HG02763 (cell line): Measurements from ENCODE around the gene EPHA5.

Experiments used
- ATAC-seq: cut with Tn5 transposase; IDR thresholded peaks from one replicate; pipeline ENCODE4 v1.9.1; 2021; ENCODE audit warnings: mild to moderate bottlenecking, moderate library complexity; ENCODE audit not compliant: unreplicated experiment

EPHA5 gene

DNA sequence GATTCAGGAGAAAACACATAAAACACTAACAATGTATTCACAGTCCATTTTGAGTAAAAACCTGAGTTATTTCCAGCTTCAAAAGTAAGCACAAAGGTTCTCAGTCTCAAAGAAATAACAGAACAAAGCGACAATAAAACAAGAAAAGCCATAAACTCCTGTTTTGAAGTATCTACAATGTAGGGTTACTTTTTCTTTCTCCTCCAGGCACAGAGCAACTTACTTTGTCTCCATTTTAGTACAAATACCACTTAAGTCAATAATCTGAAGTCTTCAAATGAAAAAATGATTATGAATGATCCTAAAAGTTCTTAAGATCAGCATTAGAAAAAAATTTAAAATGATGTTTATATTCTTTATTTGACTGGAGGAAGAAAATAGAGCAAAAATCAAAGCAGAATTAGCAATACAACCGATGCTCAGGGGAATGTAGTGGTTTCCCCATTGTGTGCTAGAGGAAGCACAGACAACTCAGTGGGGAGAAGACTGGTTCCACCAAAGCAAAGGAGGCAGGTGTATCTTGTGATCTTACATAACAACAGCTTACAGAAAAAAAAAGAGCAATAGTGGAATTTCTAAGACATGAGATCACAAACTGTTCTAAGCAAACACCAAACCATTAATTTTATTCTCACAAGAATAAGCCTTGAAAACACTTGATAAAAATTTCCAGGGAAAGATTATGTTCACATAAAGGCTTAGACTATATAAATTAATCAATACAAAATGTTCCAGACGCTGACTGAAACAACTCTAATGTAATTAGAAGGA is 35.1 kb downstream of the EPHA5 start:
- no peak for ATAC-seq

DNA sequence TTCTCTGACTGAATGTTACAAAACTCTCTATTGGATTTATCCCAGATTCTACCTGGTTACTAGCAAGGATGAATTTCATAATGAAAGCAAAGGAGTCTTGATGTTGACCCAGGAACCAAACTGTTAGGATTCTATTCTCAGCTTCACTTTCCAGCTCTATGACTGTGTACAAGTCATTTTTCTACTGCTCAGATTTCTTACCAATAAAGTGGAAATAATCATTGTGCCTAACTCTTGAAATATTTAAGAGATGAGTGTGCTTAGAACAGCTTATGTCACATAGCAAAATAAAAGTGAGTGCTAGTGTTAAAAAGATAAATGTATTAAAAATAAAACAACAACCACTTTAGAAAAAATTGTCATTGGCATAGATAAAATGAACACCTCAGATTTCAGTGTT is 45.6 kb downstream of the EPHA5 start:
- ATAC-seq, result no peak

DNA sequence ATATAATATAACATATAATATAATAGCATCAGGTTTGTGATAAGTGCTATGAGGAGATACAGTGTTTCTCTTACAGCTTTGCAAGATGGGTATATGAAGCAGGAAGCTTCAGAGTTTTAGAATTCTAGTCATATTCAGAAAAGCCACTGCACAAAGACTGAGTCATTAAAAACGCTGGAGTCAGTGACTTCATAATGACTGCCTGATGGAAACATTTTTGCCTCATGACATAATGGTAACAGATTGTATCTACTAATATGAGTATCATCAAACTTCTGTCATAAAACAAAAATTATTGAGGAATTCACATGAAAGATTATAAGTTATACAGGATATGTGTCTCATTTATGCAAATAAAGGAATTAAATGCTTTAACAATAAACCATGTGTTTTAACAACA is 46.8 kb downstream of the EPHA5 start:
- no peak for ATAC-seq

DNA sequence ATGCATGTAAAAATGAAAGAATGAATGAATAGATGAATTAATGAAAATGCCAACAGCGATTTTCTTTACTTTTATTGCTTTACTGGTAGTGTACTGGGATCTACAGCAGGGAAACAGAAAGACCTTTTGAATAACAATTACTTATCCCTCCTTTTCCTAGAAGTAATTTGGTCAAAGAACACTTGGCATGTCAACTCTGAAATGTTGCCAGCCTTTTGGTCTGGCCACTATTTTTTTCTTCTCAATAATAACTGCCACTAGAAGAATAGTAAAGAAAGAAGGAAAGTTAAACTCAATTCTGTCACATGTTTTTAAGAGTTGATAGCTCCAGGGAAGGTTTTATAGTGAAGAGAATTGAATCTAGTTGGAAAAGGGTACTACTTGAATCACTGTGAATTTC is 52.9 kb downstream of the EPHA5 start:
- no peak for ATAC-seq

DNA sequence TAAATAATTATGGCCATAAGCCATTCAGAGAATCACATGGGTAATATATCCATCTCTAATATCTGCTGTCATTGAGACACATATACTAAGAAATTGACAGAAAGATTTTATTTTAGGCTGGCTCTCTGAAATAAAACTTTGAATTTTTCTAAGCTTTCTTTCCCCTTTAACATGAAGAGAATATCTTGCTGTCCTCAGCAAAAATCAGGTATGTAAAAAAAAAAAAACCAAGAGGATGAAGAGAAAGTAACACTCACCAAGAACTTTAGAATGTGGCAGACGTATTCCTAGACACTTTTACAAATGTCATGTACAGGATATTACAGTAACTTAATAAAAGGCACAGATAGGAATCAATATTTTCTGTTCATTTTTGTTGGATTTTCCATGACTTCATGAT is 65.8 kb downstream of the EPHA5 start:
- no peak for ATAC-seq

DNA sequence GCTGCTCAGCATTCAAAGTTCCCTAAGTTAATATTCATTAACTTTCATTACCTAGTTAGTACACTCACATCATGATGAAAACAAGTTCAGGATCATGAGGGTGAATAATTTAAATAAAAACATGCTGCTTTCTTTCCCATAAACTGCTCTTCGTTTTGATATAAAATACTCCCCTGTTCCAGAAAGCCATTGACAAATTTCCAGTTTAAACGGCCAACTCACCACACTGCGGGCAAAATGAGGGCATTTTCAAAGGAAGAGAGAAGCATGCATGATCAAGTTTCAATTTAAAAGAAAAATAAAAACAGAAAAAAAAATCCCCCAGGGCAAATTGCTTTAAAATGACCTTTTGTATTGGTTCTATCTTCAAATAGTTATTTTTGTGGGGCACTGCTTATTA is 69.6 kb downstream of the EPHA5 start:
- no peak for ATAC-seq

DNA sequence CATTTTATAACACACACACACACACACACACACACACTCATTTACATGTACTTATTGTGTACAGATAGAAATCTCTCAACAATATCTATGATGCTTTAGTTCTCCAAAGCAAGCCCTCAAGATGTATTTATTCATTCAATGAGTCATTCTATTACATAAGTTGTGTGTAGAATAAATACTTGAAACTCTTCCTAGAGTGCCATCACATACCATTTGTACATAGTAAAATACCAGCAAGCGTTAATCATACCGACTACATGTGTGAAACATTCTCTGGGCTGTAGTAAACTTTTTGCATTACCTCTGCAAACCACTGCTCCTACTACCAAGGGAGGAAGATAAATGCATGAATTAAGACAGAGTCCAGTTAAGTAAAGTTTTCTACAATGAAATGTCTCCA is 70.9 kb downstream of the EPHA5 start:
- no peak for ATAC-seq

DNA sequence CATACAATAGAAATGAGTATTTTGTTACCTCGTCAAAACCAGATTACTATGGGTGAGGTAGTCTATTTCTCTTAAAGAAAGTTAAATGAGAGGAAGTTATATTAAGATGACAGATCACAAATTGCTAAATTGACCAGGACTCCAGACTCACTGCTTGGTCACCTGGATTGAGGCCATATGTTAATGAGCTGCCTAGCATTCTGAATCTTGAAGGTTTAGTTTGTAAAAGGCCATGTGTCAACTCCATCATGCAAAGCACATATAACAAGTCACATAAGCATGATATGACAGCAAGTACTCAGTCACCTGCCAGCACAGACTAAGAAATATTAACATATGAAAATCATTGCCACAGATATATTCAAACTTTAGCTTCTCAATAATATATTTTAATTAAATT is 72.6 kb downstream of the EPHA5 start:
- ATAC-seq, result no peak

DNA sequence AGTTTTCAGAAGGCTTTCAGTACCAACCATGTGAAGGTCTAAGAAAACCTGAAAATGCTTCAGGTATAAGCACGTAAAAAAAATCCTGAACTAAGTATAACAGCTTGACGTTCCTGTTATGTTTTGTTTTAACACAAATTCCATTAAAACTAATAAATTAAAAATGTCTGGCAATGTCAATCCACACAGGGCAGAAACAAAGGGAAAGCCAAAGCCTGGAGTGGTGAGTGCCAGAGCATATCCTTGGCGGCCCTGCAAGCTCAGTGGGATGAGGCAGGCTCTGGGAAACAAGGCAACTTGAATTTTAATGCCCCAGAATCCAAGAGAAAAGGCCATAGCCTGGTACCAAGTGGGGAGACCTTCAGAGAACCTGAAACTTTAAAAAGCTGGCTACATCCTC is 78.2 kb downstream of the EPHA5 start:
- ATAC-seq, result no peak

DNA sequence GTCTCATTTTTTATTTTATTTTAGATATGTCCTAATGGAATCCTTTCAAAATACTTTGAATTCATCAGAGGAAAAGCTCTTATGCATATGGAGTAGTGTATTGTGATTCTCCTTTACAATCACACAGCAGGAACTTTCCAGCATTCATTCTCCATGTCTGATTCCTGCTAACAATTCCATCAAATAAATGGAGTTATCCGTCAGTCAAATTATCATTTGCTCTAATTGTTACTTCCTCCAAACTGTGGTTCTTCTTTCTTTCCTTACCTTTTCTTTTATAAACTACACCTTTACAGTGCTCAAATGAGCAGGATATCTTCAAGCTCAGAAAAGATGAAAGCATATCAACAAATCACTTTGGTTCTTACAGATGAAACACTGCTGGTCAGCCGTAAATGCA is 80.4 kb downstream of the EPHA5 start:
- no peak for ATAC-seq

DNA sequence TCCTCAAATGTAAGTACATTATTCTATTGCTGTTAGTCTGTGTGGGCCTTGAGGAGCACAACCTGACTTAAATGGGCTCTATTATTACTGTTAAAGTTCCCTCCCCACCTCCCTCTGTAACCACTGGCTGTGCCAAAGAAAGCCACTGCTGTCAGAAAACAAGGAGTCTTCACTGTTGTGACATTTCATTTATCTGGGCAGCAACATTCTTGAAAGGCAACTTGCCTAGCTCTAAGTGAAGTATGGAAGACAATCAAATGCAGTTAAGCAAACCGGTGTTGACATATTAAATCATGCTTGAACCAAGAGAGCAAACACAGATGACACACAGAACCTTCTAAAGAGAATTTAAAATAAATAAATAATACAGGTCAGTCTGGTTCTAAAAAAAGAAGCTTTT is 81.0 kb downstream of the EPHA5 start:
- no peak for ATAC-seq

DNA sequence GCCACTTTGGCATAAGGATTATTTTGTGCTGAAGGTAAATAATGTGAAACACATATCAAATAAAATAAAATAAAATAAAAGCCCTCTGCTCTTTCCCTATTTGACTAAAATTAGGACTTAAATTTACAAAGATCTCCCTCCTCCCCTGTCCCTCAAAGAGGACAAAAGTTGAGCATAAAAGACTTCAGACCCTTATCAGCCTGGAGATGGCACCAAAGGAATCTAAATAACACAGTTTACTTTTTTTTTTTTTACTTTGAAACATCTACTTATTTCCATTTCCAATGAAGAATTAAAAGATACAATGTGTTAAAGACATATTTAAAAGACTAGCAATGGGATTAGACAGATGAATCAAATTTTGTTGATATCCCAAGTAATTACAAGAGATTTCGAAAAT is 89.7 kb downstream of the EPHA5 start:
- ATAC-seq, result no peak

DNA sequence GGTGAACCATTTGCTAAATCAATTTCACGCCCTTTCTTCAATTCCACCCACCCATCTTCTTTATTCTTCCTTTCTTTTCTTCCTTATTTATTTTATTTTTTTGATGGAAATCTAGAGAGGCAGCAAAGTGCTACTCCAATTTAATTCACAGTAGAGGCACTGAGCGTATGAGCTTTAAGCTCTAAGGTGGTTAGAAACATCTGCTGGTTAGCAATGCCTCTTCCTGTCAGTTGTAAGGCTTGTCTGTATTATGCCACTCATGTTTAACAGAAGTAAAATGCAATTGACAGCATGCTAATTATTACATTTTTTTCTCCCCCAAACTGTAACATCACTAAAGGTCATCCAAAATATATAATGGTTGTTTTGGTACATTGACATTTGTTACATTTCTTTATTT is 103.8 kb downstream of the EPHA5 start:
- ATAC-seq, result no peak

DNA sequence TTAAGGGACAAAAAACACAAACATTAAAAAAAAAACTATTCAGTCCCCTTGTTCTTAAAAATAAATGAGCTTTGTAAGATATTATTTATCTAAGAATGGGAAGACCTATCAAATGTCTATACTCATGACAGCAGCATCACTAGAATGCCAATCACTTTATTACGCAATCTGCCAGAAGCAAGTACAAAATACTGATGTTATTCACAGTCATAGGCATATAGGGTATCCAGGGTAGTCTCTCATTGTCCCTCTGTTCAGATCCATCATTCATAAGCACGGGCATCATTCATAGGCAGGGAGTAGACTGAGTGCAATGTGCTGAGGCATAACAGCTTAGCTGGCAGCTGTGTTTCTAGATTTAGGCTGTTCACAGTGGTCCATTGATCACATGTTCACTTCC is 109.1 kb downstream of the EPHA5 start:
- no peak for ATAC-seq

DNA sequence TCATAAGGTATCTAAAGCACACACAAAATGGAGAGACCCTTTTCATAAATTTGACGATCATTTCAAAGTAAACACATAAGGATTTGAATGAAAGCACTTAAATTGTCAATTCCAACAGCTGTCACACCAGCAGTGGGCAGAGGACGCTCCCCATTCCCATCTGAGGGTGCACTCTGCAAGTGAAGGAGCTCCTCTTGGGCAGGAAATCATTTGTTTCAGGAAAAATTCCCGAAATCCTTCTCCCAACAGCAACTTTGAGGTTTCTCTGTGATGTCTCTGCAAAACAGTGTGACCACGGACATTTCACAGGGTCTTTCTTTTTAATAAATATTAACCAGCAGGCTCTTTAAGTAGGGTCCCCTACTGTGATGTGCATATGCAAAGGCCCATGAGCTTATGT is 111.0 kb downstream of the EPHA5 start:
- no peak for ATAC-seq

DNA sequence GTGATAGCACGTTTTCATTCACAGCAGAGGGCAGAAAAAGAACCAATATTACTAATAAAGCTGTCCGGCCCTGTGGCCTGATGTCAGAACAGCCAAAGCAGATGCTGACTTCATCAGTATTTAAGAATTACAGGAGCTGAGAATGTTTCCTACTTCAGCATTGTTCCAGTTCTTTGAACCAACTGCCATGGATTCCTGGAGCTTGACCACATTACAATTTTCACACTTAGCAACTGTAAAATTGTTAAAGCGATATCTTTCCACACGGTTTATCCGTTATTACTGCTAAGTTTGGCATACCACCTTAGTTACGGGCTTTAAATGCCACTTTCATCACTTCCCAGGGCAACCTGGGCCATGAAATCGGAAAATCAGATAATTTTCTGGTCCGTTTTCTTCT is 118.2 kb downstream of the EPHA5 start:
- no peak for ATAC-seq

DNA sequence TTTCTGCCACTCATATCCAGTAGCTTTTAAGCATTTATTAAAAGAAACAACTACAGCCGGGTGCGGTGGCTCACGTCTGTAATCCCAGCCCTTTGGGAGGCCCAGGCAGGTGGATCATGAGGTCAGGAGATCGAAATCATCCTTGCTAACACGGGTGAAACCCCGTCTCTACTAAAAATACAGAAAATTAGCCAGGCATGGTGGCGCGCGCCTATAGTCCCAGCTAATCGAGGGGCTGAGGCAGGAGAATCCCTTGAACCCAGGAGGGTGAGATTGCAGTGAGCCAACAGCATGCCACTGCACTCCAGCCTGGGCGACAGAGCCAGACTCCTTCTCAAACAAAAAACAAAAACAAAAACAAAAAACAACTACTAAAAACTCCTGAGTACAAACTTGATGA is 119.8 kb downstream of the EPHA5 start:
- ATAC-seq, result no peak

DNA sequence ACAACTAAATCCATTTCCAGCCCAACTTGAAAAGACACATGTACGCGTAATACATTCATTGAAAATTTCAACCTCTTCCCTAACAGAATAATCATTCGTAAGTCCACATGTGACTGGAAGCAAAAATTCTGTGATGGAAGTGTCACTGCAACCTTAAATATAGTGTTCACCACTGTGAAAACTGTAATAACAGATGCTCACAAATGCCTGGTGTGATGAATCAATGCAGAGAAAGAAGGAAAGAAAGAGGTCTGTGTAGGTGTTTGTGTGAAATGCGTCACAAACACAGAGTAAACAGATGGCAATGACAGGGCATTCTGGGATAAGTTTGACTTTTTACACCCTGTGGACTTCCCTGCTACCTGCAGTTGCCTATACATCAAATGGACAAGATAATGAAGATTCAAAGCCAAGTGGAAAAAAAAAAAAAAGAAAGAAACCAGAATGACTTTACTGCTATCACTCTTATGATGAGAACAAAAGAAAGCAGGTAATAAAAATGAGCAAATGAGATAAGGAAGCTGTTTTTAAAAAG is 123.3 kb downstream of the EPHA5 start:
- no peak for ATAC-seq

DNA sequence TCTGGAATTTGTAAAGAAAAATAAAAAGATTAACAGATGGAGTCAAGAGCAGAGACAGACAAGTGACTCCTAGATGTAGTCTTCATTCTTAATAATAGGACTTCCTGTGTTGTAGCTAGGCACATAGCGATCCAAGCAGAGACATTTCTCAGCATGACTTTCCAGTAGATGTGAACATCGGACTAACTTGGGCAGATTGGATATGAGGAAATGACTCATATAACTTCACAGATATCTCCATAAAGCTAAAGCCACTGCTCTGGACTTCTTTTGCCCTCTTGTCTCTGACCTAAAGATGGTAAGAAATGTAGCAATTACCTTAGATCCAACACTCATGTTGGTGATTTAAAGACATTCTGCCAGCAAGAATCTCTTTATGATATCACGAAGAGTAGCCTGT is 131.7 kb downstream of the EPHA5 start:
- ATAC-seq, result no peak

DNA sequence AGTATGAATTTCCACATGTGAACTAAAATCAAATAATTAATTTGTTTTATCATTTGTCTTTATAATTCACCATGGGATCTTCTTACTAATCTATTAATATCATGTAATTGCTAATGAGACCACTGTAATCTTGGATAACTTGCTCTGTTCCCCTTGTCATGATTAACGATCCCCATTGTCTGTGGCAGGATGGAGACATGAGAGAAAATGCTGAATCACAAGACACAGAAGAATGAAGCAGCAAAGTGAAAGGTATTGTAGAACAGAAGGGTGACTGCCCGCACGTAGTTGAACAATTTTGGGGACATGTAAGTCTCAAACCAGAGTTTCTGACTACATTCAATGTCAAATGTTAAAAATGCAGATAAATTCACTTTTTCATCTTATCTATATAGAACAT is 135.2 kb downstream of the EPHA5 start:
- no peak for ATAC-seq

DNA sequence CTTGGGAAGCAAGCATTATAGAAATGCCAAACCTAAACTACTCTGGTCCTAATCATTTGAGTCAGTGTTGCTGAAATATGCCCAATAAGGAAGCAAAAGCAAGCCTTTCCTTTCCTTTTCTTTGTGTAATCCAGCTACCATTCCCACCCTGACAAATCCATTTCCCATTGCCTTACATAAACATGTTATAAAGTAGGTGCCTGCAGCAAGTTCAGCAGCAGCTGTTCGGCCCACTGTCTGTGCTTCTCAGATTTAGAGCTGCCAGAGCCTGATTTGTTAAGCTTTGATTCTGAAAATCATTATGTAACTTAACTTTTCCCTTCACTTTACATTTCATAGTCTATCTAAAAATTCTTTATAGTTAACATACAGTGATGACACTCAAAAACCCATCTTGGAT is 148.6 kb downstream of the EPHA5 start:
- no peak for ATAC-seq

DNA sequence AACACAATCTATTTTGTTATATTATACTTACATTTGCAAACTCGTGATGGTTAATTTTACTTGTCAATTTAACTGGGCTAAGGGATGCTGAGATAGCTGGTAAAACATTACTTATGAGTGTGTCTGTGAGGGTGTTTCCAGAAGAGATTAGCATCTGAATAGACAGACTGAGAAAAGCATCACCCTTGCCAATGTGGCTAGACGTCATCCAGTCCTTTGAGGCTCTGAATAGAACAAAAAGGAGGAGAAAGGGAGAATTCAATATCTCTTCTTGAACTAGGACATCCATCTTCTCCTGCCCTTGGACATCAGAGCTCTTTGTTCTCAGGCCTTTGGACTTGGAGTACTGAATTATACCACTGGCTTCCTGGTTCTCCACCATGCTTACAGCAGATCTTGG is 154.6 kb downstream of the EPHA5 start:
- ATAC-seq, result no peak

DNA sequence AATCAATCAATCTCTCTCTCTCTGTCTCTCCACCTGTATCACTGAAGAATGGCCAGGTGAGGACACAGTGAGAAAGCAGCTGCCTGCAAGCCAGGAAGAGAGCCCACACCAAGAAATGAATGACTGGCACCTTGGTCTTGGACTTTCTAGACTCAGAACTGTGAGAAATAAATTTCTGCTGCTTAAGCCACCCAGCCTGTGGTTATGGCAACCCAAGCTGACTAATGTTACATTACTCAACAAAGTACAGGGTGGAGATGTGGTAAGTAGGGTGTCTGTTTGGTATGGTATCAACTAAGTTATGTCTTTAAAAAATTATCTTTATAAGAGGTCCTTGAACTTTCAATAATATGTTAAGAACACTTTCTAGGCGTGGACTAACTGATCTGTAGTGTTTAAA is 159.3 kb downstream of the EPHA5 start:
- ATAC-seq, result no peak
